ENCODE results near the gene FOXK2. TPM values are rescaled to one million over a fixed set of nuclear protein-coding genes. Genes with fewer than 3 reads are reported as not detected.
"Not testable (repeated sequence)": the region's sequence is repeated elsewhere in the genome, so short reads cannot be mapped to it uniquely, and the experiment has no call there.

FOXK2 gene
- total RNA-seq, 4 donors from 2014 or later: 27.0 to 51.6 (median 45.3) TPM

- intact Hi-C loops (cut with DNase I): no loop called here
- Histone ChIP-seq H3K4me1 (peaks cover 68 to 91% (median 90%) of the 10 kb centered on the region in 4 donors), H3K4me3 (peak overlapping the region; percentile 15 to 31 (median 24)), H3K27me3 (no peaks in the 10 kb centered on the region), H3K27ac (replicated peaks in 1 of 4) (peak overlapping the region; percentile 80 to 91 (median 88)), H3K36me3 (no peaks in the 10 kb centered on the region), H3K9me3 (no peaks in the 10 kb centered on the region)
- TF ChIP-seq POLR2AphosphoS5 (IDR thresholded peaks at IDR 0.05) (peak in 1 of 2 donors; percentile 36), CTCF (IDR thresholded peaks at IDR 0.05) (no peak)
- DNase-seq (ENCODE audit: extremely low spot score): no peak
- 16% methylated on average over 6 of the region's 6 CpGs for WGBS
Measured at GRCh38 chr17:82536512-82537201, 17.1 kb downstream of the FOXK2 start.

GRCh38 chr17:82537228-82537627, 17.7 kb downstream of the FOXK2 start:
- intact Hi-C loops (cut with DNase I); H3K36me3 ChIP-seq; H3K9me3 ChIP-seq; H3K27me3 ChIP-seq; DNase-seq (ENCODE audit: extremely low spot score): not testable (repeated sequence)
- H3K4me1 ChIP-seq: peaks cover 71 to 85% (median 84%) of the 10 kb centered on the region in 4 donors
- H3K4me3 ChIP-seq: peak overlapping the region in 3 of 4 donors; percentile 18 to 31 (median 30)
- WGBS: 70% methylated on average over 9 of the region's 9 CpGs
- H3K27ac ChIP-seq (replicated peaks in 1 of 4): peak overlapping the region; percentile 80 to 91 (median 88)

GRCh38 chr17:82539076-82539475, 19.5 kb downstream of the FOXK2 start:
- Histone ChIP-seq H3K27ac (replicated peaks in 1 of 4) (peak overlapping the region; percentile 80 to 91 (median 88)), H3K4me1 (peaks cover 80 to 89% (median 86%) of the 10 kb centered on the region in 4 donors)
- H3K9me3 ChIP-seq; H3K36me3 ChIP-seq; H3K27me3 ChIP-seq; intact Hi-C loops (cut with DNase I); H3K4me3 ChIP-seq; DNase-seq (ENCODE audit: extremely low spot score): not testable (repeated sequence)
- WGBS: 94% methylated on average over 15 of the region's 18 CpGs

- H3K9me3 ChIP-seq: no peaks in the 10 kb centered on the region
- H3K27ac ChIP-seq (replicated peaks in 1 of 4): no peak overlapping the region
- peaks cover 60 to 82% (median 67%) of the 10 kb centered on the region in 4 donors for H3K4me1 ChIP-seq
- 87% methylated on average over 5 of the region's 5 CpGs for WGBS
- no peak for DNase-seq (ENCODE audit: extremely low spot score)
- no peak for TF ChIP-seq EP300 (IDR thresholded peaks at IDR 0.05)
- no peak for TF ChIP-seq POLR2AphosphoS5 (IDR thresholded peaks at IDR 0.05)
- no peaks in the 10 kb centered on the region for H3K36me3 ChIP-seq
- intact Hi-C loops (cut with DNase I): no loop called here
- no peaks in the 10 kb centered on the region for H3K27me3 ChIP-seq
- no peak overlapping the region for H3K4me3 ChIP-seq
Measured at GRCh38 chr17:82542439-82542838, 22.9 kb downstream of the FOXK2 start.

- WGBS: 75% methylated on average over 16 of the region's 16 CpGs
- peak overlapping the region; percentile 2 to 5 (median 4) for H3K4me3 ChIP-seq
- intact Hi-C loops (cut with DNase I): no loop called here
- no peak for DNase-seq (ENCODE audit: extremely low spot score)
- H3K27me3 ChIP-seq: no peaks in the 10 kb centered on the region
- peak overlapping the region; percentile 11 to 59 (median 46) for H3K27ac ChIP-seq (replicated peaks in 1 of 4)
- H3K9me3 ChIP-seq: no peaks in the 10 kb centered on the region
- no peak for TF ChIP-seq EP300 (IDR thresholded peaks at IDR 0.05)
- no peak for TF ChIP-seq CTCF (IDR thresholded peaks at IDR 0.05)
- TF ChIP-seq POLR2A (IDR thresholded peaks at IDR 0.05; ENCODE audit: low read depth): no peak
- TF ChIP-seq POLR2AphosphoS5 (IDR thresholded peaks at IDR 0.05): no peak
- no peaks in the 10 kb centered on the region for H3K36me3 ChIP-seq
- peaks cover 57 to 79% (median 62%) of the 10 kb centered on the region in 4 donors for H3K4me1 ChIP-seq
Measured at GRCh38 chr17:82544431-82545070, 25.0 kb downstream of the FOXK2 start.

- no peaks in the 10 kb centered on the region for H3K9me3 ChIP-seq
- peak overlapping the region; percentile 2 to 5 (median 4) for H3K4me3 ChIP-seq
- no peak for DNase-seq (ENCODE audit: extremely low spot score)
- H3K27ac ChIP-seq (replicated peaks in 1 of 4): peak overlapping the region; percentile 11 to 59 (median 46)
- H3K36me3 ChIP-seq: no peaks in the 10 kb centered on the region
- no peaks in the 10 kb centered on the region for H3K27me3 ChIP-seq
- intact Hi-C loops (cut with DNase I): no loop called here
- TF ChIP-seq CTCF (IDR thresholded peaks at IDR 0.05) (no peak), POLR2A (IDR thresholded peaks at IDR 0.05; ENCODE audit: low read depth) (no peak), POLR2AphosphoS5 (IDR thresholded peaks at IDR 0.05) (peak in 1 of 2 donors; percentile 28)
- peaks cover 58 to 79% (median 63%) of the 10 kb centered on the region in 4 donors for H3K4me1 ChIP-seq
- 68% methylated on average over 8 of the region's 8 CpGs for whole genome bisulfite sequencing
Measured at GRCh38 chr17:82545071-82545462, 25.5 kb downstream of the FOXK2 start.

All from esophagus muscularis mucosa (tissue), 4 donors.